Stimulated activated CD8-positive, alpha-beta memory T cell treated with anti-CD3 and anti-CD28 coated beads, Interleukin-4, amount 100 ng/mL, for 1 hour (primary cell): ENCODE measurements around the gene NKPD1.

Source experiments
- DNase-seq, 2 donors: peaks; one replicate each; pipeline ENCODE4 v3.0.0-alpha.2; 2020; ENCODE audit warnings: low read depth in 2 of 2, low spot score in 1 of 2

Gene NKPD1

GRCh38 chr19:45173816-45174215 is 13.0 kb upstream of the NKPD1 start:
- no peak for DNase-seq

GRCh38 chr19:45172611-45173208 is 11.9 kb upstream of the NKPD1 start:
- no peak for DNase-seq

GRCh38 chr19:45172173-45172572 is 11.4 kb upstream of the NKPD1 start:
- DNase-seq: no peak

GRCh38 chr19:45171211-45171623 is 10.4 kb upstream of the NKPD1 start:
- no peak for DNase-seq

GRCh38 chr19:45170146-45171106 is 9.6 kb upstream of the NKPD1 start:
- no peak for DNase-seq

GRCh38 chr19:45169602-45170001 is 8.8 kb upstream of the NKPD1 start:
- no peak for DNase-seq

GRCh38 chr19:45168767-45169351 is 8.1 kb upstream of the NKPD1 start:
- no peak for DNase-seq

GRCh38 chr19:45166723-45167252 is 6.0 kb upstream of the NKPD1 start:
- DNase-seq: no peak

GRCh38 chr19:45164577-45165335 is 4.0 kb upstream of the NKPD1 start:
- no peak for DNase-seq

GRCh38 chr19:45163751-45164460 is 3.1 kb upstream of the NKPD1 start:
- DNase-seq: no peak

- no peak for DNase-seq
Observed at GRCh38 chr19:45163156-45163555, 2.4 kb upstream of the NKPD1 start.

GRCh38 chr19:45162608-45163143 is 1.9 kb upstream of the NKPD1 start:
- DNase-seq: no peak

- DNase-seq: no peak
Observed at GRCh38 chr19:45161738-45162607, 1.2 kb upstream of the NKPD1 start.

GRCh38 chr19:45159971-45160324 is 834 bp downstream of the NKPD1 start:
- DNase-seq: no peak

GRCh38 chr19:45159210-45159970 is 1.4 kb downstream of the NKPD1 start:
- no peak for DNase-seq

GRCh38 chr19:45158503-45159209 is 2.1 kb downstream of the NKPD1 start:
- no peak for DNase-seq

- DNase-seq: no peak
Observed at GRCh38 chr19:45156751-45157150, 4.0 kb downstream of the NKPD1 start.
